Measurements from ENCODE around the gene C16orf89. TPM values are rescaled to one million over a fixed set of nuclear protein-coding genes. Genes with fewer than 3 reads are reported as not detected.

C16orf89 gene
- total RNA-seq, 1 donor from 2014 or later: not detected

DNA sequence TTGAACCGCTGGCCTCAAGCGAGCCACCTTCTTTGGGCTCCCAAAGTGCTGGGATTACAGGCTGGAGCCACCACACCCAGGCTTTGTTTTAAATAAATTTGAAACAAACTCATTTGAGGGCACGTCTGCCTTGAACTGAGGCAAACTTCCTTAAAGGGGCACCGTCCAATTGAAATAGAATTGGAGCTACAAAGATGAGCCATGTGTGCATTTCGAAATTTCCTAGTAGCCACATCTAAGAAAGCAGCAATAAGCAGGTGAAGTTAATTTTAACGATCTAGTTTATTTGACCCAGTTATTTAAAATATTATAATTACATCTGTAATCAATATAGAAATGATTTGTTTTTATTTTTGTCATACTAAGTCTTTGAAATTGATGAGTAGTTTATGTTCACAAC, 755 bp upstream of the C16orf89 start:
- H3K36me3 Mint-ChIP-seq (ENCODE audit: low read depth): no peaks in the 10 kb centered on the region
- intact Hi-C loops (cut with micrococcal nuclease): no loop called here
- peaks cover 4% of the 10 kb centered on the region for H3K4me1 Mint-ChIP-seq (ENCODE audit: low read depth)
- H3K4me3 Mint-ChIP-seq (ENCODE audit: low read depth): no peak overlapping the region
- no peaks in the 10 kb centered on the region for H3K9me3 Mint-ChIP-seq
- H3K27ac Mint-ChIP-seq: no peak overlapping the region
- DNase-seq (ENCODE audit: low spot score): no peak
- H3K27me3 Mint-ChIP-seq (ENCODE audit: low read depth): peaks cover 3% of the 10 kb centered on the region

- intact Hi-C loops (cut with micrococcal nuclease): no loop called here
- no peaks in the 10 kb centered on the region for H3K36me3 Mint-ChIP-seq (ENCODE audit: low read depth)
- DNase-seq (ENCODE audit: low spot score): no peak
- peaks cover 3% of the 10 kb centered on the region for H3K27me3 Mint-ChIP-seq (ENCODE audit: low read depth)
- H3K4me1 Mint-ChIP-seq (ENCODE audit: low read depth): no peaks in the 10 kb centered on the region
- no peak overlapping the region for H3K27ac Mint-ChIP-seq
- H3K4me3 Mint-ChIP-seq (ENCODE audit: low read depth): no peak overlapping the region
- H3K9me3 Mint-ChIP-seq: no peaks in the 10 kb centered on the region
Measured at GRCh38 chr16:5065326-5065725, 430 bp downstream of the C16orf89 start.

DNA sequence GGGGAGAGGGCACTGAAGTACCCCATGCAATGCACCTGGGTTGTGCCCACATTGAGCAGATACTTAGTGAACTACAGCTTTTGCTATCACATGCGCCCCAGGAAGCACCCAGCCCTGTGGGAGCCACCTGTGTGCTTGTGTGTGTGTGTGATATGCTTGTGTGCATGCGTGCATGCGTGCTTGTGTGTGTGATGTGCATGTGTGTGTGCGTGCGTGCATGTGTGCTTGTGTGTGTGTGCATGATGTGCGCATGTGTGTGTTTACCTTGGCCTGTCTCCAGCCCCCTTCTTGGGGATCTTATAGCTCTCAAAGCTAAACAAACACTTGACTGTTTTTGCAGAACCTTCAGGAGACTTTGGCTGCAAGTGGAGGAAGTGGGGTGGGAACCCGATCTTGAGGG, 841 bp downstream of the C16orf89 start:
- H3K27ac Mint-ChIP-seq: no peak overlapping the region

GRCh38 chr16:5062790-5063765, 2.7 kb downstream of the C16orf89 start:
- H3K9me3 Mint-ChIP-seq: no peaks in the 10 kb centered on the region
- intact Hi-C loops (cut with micrococcal nuclease): no loop called here
- H3K36me3 Mint-ChIP-seq (ENCODE audit: low read depth): no peaks in the 10 kb centered on the region
- H3K27me3 Mint-ChIP-seq (ENCODE audit: low read depth): peaks cover 3% of the 10 kb centered on the region
- no peak overlapping the region for H3K27ac Mint-ChIP-seq
- no peaks in the 10 kb centered on the region for H3K4me1 Mint-ChIP-seq (ENCODE audit: low read depth)
- H3K4me3 Mint-ChIP-seq (ENCODE audit: low read depth): no peak overlapping the region
- no peak for DNase-seq (ENCODE audit: low spot score)

More for the DNA sequence above, 841 bp downstream of the C16orf89 start:
- no peak for DNase-seq (ENCODE audit: low spot score)
- no peaks in the 10 kb centered on the region for H3K9me3 Mint-ChIP-seq
- no peaks in the 10 kb centered on the region for H3K36me3 Mint-ChIP-seq (ENCODE audit: low read depth)
- peaks cover 3% of the 10 kb centered on the region for H3K27me3 Mint-ChIP-seq (ENCODE audit: low read depth)
- no peaks in the 10 kb centered on the region for H3K4me1 Mint-ChIP-seq (ENCODE audit: low read depth)
- intact Hi-C loops (cut with micrococcal nuclease): no loop called here
- no peak overlapping the region for H3K4me3 Mint-ChIP-seq (ENCODE audit: low read depth)

- H3K9me3 Mint-ChIP-seq: no peaks in the 10 kb centered on the region
- no peak overlapping the region for H3K27ac Mint-ChIP-seq
- intact Hi-C loops (cut with micrococcal nuclease): no loop called here
- no peak for DNase-seq (ENCODE audit: low spot score)
- H3K4me3 Mint-ChIP-seq (ENCODE audit: low read depth): no peak overlapping the region
- H3K36me3 Mint-ChIP-seq (ENCODE audit: low read depth): no peaks in the 10 kb centered on the region
- H3K27me3 Mint-ChIP-seq (ENCODE audit: low read depth): peaks cover under 1% of the 10 kb centered on the region
- no peaks in the 10 kb centered on the region for H3K4me1 Mint-ChIP-seq (ENCODE audit: low read depth)
Measured at GRCh38 chr16:5062051-5062450, 3.7 kb downstream of the C16orf89 start.

DNA sequence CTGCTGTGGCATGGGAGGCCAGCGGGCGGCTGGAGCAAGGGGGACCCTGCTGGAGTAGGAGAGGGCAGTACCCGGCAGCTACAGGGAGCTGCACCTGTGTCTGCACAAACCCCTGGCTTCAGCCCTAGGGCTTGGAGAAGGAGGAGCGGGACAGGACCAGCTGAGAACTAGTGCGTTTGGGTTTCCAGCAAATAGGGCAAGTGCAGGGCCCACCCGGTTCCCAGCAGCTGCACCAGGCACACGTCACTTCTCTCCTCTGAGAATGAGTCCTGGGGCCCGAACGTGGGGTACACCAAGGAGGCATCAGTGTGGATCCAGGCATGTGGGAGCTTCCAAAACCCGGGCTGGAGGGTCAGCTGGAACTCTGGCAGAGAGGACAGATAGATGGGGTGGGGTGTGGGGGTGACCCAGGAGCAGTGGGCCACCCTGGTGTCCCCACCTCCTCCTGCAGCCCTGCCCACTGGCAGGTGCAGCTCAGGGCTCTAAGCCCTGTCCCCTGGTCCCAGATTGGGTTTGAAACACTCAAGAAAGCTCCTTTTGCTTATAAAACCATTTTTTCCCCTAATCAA, 5.6 kb downstream of the C16orf89 start:
- intact Hi-C loops (cut with micrococcal nuclease): no loop called here
- no peaks in the 10 kb centered on the region for H3K36me3 Mint-ChIP-seq (ENCODE audit: low read depth)
- DNase-seq (ENCODE audit: low spot score): no peak
- no peaks in the 10 kb centered on the region for H3K9me3 Mint-ChIP-seq
- no peaks in the 10 kb centered on the region for H3K27me3 Mint-ChIP-seq (ENCODE audit: low read depth)
- peaks cover 2% of the 10 kb centered on the region for H3K4me1 Mint-ChIP-seq (ENCODE audit: low read depth)
- no peak overlapping the region for H3K27ac Mint-ChIP-seq
- H3K4me3 Mint-ChIP-seq (ENCODE audit: low read depth): no peak overlapping the region

GRCh38 chr16:5059386-5060072, 6.2 kb downstream of the C16orf89 start:
- no peaks in the 10 kb centered on the region for H3K36me3 Mint-ChIP-seq (ENCODE audit: low read depth)
- intact Hi-C loops (cut with micrococcal nuclease): no loop called here
- no peak overlapping the region for H3K27ac Mint-ChIP-seq
- no peak for DNase-seq (ENCODE audit: low spot score)
- no peaks in the 10 kb centered on the region for H3K27me3 Mint-ChIP-seq (ENCODE audit: low read depth)
- peaks cover 2% of the 10 kb centered on the region for H3K4me1 Mint-ChIP-seq (ENCODE audit: low read depth)
- no peaks in the 10 kb centered on the region for H3K9me3 Mint-ChIP-seq
- H3K4me3 Mint-ChIP-seq (ENCODE audit: low read depth): no peak overlapping the region

GRCh38 chr16:5058476-5058875, 7.3 kb downstream of the C16orf89 start:
- peaks cover 2% of the 10 kb centered on the region for H3K4me1 Mint-ChIP-seq (ENCODE audit: low read depth)
- intact Hi-C loops (cut with micrococcal nuclease): no loop called here
- DNase-seq (ENCODE audit: low spot score): no peak
- H3K4me3 Mint-ChIP-seq (ENCODE audit: low read depth): no peak overlapping the region
- no peak overlapping the region for H3K27ac Mint-ChIP-seq
- H3K27me3 Mint-ChIP-seq (ENCODE audit: low read depth): no peaks in the 10 kb centered on the region
- H3K9me3 Mint-ChIP-seq: no peaks in the 10 kb centered on the region
- H3K36me3 Mint-ChIP-seq (ENCODE audit: low read depth): no peaks in the 10 kb centered on the region

DNA sequence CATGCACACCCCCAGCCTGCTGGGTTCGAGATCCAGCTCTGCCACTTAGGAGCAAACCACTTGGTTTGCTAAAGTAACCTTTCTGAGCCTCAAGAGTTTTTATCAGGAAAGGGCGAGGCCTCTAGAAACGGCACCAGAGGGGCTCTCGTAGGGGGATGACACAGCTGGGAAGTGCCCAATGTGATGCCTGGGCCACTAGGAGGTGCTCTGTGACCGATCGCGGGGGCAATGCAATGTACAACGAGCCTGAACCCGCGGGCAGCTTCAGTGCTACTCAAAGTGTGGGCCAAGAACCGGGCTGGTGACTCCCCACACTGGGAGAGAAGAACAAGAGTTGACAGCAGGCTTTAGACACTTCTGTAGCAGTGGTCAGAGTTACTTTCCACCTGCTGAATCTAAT, 9.4 kb downstream of the C16orf89 start:
- no peak overlapping the region for H3K4me3 Mint-ChIP-seq (ENCODE audit: low read depth)
- DNase-seq (ENCODE audit: low spot score): peak; percentile 22
- no peak overlapping the region for H3K27ac Mint-ChIP-seq
- H3K4me1 Mint-ChIP-seq (ENCODE audit: low read depth): peaks cover 2% of the 10 kb centered on the region
- intact Hi-C loops (cut with micrococcal nuclease): no loop called here
- H3K27me3 Mint-ChIP-seq (ENCODE audit: low read depth): no peaks in the 10 kb centered on the region
- H3K9me3 Mint-ChIP-seq: no peaks in the 10 kb centered on the region
- no peaks in the 10 kb centered on the region for H3K36me3 Mint-ChIP-seq (ENCODE audit: low read depth)

DNA sequence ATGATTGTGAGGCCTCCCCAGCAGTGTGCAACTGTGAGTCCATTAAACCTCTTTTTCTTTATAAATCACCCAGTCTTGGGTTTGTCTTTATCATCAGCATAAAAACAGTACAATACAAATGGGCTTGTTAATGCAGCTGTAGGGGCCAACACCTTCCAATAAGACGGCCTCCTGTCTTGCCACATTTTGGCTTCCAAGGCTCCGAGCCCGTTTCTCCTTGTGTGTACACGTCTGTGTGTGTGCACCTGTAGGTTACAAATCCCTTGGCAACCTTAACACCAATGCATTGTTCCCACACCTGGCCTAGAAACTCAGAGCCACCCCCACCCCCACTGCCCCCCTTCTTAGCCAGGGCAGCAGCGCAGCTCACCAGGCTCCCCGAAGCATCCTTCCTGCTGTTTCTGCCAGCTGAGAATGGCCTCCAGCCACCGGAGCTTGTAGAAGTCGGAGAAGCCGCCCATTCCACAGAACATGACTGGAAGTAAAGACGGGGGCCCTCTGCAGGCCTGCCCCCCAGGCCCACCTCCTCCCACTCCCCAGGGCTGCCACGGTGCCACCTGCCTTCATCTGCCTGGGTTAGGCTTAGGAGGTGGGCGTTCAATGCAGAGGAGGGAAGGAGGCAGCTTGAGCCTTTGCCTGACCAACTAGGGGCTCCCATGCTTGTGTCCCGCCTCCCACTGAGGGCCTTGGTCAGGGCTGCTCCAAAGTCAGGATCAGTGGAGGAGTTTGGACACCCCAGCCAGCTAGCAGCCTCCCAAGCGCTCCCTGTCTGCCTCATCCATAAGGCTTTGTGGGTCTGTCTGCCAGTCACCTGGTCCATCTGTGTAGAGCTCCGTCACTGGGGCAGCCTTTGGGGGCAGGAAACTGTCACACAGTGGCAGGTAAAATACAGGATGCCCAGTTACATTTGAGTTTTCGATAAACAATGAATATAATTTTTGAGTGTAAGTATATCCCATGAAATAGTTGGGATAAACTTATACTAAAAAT, 10.6 kb downstream of the C16orf89 start:
- H3K27me3 Mint-ChIP-seq (ENCODE audit: low read depth): no peaks in the 10 kb centered on the region
- H3K9me3 Mint-ChIP-seq: no peaks in the 10 kb centered on the region
- peaks cover 2% of the 10 kb centered on the region for H3K4me1 Mint-ChIP-seq (ENCODE audit: low read depth)
- no peak for DNase-seq (ENCODE audit: low spot score)
- intact Hi-C loops (cut with micrococcal nuclease): no loop called here
- H3K4me3 Mint-ChIP-seq (ENCODE audit: low read depth): no peak overlapping the region
- H3K27ac Mint-ChIP-seq: no peak overlapping the region
- H3K36me3 Mint-ChIP-seq (ENCODE audit: low read depth): no peaks in the 10 kb centered on the region

GRCh38 chr16:5046914-5047313, 18.8 kb downstream of the C16orf89 start:
- Mint-ChIP-seq H3K4me1 (ENCODE audit: low read depth) (no peaks in the 10 kb centered on the region), H3K27ac (no peak overlapping the region), H3K4me3 (ENCODE audit: low read depth) (no peak overlapping the region), H3K9me3 (no peaks in the 10 kb centered on the region), H3K27me3 (ENCODE audit: low read depth) (peaks cover 8% of the 10 kb centered on the region), H3K36me3 (ENCODE audit: low read depth) (no peaks in the 10 kb centered on the region)
- intact Hi-C loops (cut with micrococcal nuclease): no loop called here
- no peak for DNase-seq (ENCODE audit: low spot score)

GRCh38 chr16:5045499-5046115, 20.1 kb downstream of the C16orf89 start:
- H3K4me1 Mint-ChIP-seq (ENCODE audit: low read depth): no peaks in the 10 kb centered on the region
- no peaks in the 10 kb centered on the region for H3K9me3 Mint-ChIP-seq
- H3K27me3 Mint-ChIP-seq (ENCODE audit: low read depth): peaks cover 8% of the 10 kb centered on the region
- intact Hi-C loops (cut with micrococcal nuclease): no loop called here
- no peak for DNase-seq (ENCODE audit: low spot score)
- H3K27ac Mint-ChIP-seq: no peak overlapping the region
- H3K4me3 Mint-ChIP-seq (ENCODE audit: low read depth): no peak overlapping the region
- no peaks in the 10 kb centered on the region for H3K36me3 Mint-ChIP-seq (ENCODE audit: low read depth)
